CD4-positive, CD25-positive, alpha-beta regulatory T cell (primary cell): ENCODE measurements around the gene CACNA1B. TPM values are rescaled to one million over a fixed set of nuclear protein-coding genes. Genes with fewer than 3 reads are reported as not detected.
"Not testable (repeated sequence)": the region's sequence is repeated elsewhere in the genome, so short reads cannot be mapped to it uniquely, and the experiment has no call there.

Source experiments
- ATAC-seq, 2 donors: fragments of 150-1000 bp; cut with Tn5 transposase; one replicate each; pipeline ENCODE4 v1.10.0; 2021; ENCODE audit warnings: low read depth in 2 of 2, moderate number of reproducible peaks in 2 of 2, moderate library complexity in 1 of 2
- DNase-seq, 3 donors: peaks; one replicate each; pipeline versions ENCODE4 v3.0.0 to v3.0.0-alpha.2; 2012 to 2022; ENCODE audit warnings: mixed read lengths in 1 of 3
- H3K27ac ChIP-seq: one replicate; pipeline ENCODE4 v1.7.0; 2013; ENCODE audit warnings: mild to moderate bottlenecking, low read length; ENCODE audit not compliant: insufficient read depth, poor library complexity, severe bottlenecking
- H3K27me3 ChIP-seq: one replicate; pipeline ENCODE4 v1.7.0; 2013; ENCODE audit warnings: low read length; ENCODE audit not compliant: control insufficient read depth, insufficient read depth
- H3K36me3 ChIP-seq: one replicate; pipeline ENCODE4 v1.7.0; 2013; ENCODE audit warnings: mild to moderate bottlenecking, low read length, moderate library complexity; ENCODE audit not compliant: control insufficient read depth, insufficient read depth
- H3K4me1 ChIP-seq: 2 replicates; pipeline ENCODE4 v1.7.0; 2013; ENCODE audit warnings: mild to moderate bottlenecking, low read length; ENCODE audit not compliant: insufficient read depth, control insufficient read depth, poor library complexity, severe bottlenecking
- H3K4me3 ChIP-seq: one replicate; pipeline ENCODE4 v1.7.0; 2013; ENCODE audit warnings: low read depth, mild to moderate bottlenecking, low read length, moderate library complexity
- H3K9me3 ChIP-seq, 2 experiments: 1 replicate in 1 of 2; 2 replicates in 1 of 2; pipeline ENCODE4 v1.7.0; 2013; ENCODE audit warnings: low read length in 2 of 2, mild to moderate bottlenecking in 1 of 2, moderate library complexity in 1 of 2; ENCODE audit not compliant: control insufficient read depth in 2 of 2
- H3K27ac Mint-ChIP-seq, 3 donors: one replicate each; pipeline ENCODE4 v1.8.0; 2020 to 2022; ENCODE audit warnings: mild to moderate bottlenecking in 3 of 3, mixed read lengths in 3 of 3, moderate library complexity in 2 of 3
- H3K27me3 Mint-ChIP-seq: one replicate; pipeline ENCODE4 v1.8.0; 2022; ENCODE audit warnings: mild to moderate bottlenecking, mixed read lengths
- H3K36me3 Mint-ChIP-seq: one replicate; pipeline ENCODE4 v1.8.0; 2020; ENCODE audit warnings: mixed read lengths
- H3K4me1 Mint-ChIP-seq, 4 donors: one replicate each; pipeline ENCODE4 v1.8.0; 2020 to 2022; ENCODE audit warnings: mixed read lengths in 4 of 4, mild to moderate bottlenecking in 1 of 4
- H3K4me3 Mint-ChIP-seq, 4 donors: one replicate each; pipeline ENCODE4 v1.8.0; 2020 to 2022; ENCODE audit warnings: mild to moderate bottlenecking in 4 of 4, mixed read lengths in 4 of 4, moderate library complexity in 3 of 4
- H3K9me3 Mint-ChIP-seq, 7 donors: one replicate each; pipeline ENCODE4 v1.8.0; 2020 to 2022; ENCODE audit warnings: mixed read lengths in 7 of 7, mild to moderate bottlenecking in 3 of 7, moderate library complexity in 2 of 7
- polyA plus RNA-seq, 4 donors: library from polyadenylated mRNA; unstranded; fragments of 300-500 nt; fragmentation: Illumina TruSeq; gene quantifications; one replicate each; pipeline ENCODE4 v1.2.3, GENCODE V29; 2021
- total RNA-seq: library from RNA; stranded (reverse); gene quantifications from one replicate; pipeline ENCODE4 v1.2.3, GENCODE V29; 2022

Gene CACNA1B
- total and polyA plus RNA-seq, 5 donors from 2014 or later, result not detected

- not testable (repeated sequence) for H3K27ac ChIP-seq, H3K36me3 ChIP-seq, H3K9me3 ChIP-seq, H3K4me1 ChIP-seq, ATAC-seq, H3K27ac Mint-ChIP-seq, H3K36me3 Mint-ChIP-seq, H3K4me3 ChIP-seq, H3K9me3 Mint-ChIP-seq, H3K4me3 Mint-ChIP-seq, H3K27me3 Mint-ChIP-seq, DNase-seq, H3K27me3 ChIP-seq, H3K4me1 Mint-ChIP-seq
Measured at GRCh38 chr9:138132946-138133705, 255.5 kb downstream of the CACNA1B start.

DNA sequence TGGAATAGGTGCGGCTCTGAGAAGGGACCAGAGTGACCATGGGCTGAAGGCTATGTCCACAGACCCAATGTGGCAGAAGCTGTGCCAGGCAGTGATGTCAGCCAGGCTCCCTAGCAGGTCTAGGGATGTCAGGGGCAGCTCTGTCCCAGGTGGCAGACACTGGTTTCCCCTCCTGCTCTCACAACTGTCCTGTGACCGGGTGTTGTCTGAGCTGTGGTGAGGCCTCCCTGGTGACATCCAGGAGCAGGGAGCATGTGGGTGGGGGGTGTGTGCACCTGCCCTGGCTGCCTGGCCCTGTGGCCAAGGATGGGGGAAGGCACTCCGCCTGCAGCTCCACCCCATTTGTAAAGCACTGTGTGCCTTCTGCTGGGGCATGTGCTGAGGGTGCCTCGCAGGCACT is 257.0 kb downstream of the CACNA1B start:
- H3K4me3 ChIP-seq, H3K27ac Mint-ChIP-seq, H3K27ac ChIP-seq, H3K27me3 Mint-ChIP-seq, ATAC-seq, DNase-seq, H3K9me3 ChIP-seq, H3K9me3 Mint-ChIP-seq, H3K4me1 ChIP-seq, H3K36me3 ChIP-seq, H3K36me3 Mint-ChIP-seq, H3K4me3 Mint-ChIP-seq, H3K4me1 Mint-ChIP-seq, H3K27me3 ChIP-seq: not testable (repeated sequence)

DNA sequence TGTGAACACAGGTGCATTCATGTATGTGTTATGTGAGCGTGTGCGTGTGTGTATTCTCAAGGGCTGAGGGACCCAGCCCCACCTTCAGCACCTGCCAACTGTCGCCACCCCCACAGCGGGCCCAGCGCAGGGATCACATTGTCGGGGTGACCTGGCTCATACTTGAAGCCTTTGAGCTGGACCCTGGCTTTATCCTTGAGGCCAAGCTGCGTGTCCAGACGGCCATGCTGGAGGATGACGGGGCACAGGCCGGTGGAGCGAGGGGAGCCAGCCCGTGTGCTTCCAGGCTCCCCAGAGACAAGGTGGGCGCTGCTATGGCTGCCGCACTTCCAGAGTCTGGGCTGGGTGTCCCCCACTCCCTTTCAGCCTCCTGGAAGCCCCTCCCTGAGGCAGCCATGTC is 261.5 kb downstream of the CACNA1B start:
- H3K27me3 Mint-ChIP-seq, H3K27ac ChIP-seq, H3K9me3 ChIP-seq, H3K4me3 ChIP-seq, H3K27me3 ChIP-seq, H3K4me1 Mint-ChIP-seq, H3K27ac Mint-ChIP-seq, H3K4me3 Mint-ChIP-seq, H3K36me3 Mint-ChIP-seq, ATAC-seq, DNase-seq, H3K36me3 ChIP-seq, H3K4me1 ChIP-seq, H3K9me3 Mint-ChIP-seq: not testable (repeated sequence)

DNA sequence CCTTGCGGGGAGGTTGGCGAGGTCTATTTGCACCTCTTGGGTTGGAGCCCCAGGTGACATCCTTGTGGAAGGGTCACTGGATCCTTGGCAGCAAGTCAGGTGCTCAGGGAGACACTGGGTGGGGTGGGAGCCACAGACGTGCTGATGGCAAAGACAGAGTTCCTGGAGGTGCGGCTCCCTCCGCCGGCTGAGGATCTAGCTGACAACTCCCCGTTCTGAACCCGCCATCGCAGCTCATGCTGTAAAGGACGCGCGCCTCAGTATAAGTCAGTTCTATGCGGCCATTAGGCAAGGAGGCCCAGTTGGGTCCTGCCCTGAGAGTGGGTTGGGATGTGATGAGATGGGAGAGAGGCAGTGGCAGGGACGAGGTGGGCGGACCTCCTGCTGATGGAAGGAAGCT is 263.4 kb downstream of the CACNA1B start:
- H3K36me3 Mint-ChIP-seq, H3K9me3 Mint-ChIP-seq, H3K27ac Mint-ChIP-seq, H3K27ac ChIP-seq, DNase-seq, H3K4me1 Mint-ChIP-seq, H3K36me3 ChIP-seq, H3K27me3 ChIP-seq, H3K9me3 ChIP-seq, H3K27me3 Mint-ChIP-seq, H3K4me3 Mint-ChIP-seq, H3K4me3 ChIP-seq, ATAC-seq, H3K4me1 ChIP-seq: not testable (repeated sequence)

DNA sequence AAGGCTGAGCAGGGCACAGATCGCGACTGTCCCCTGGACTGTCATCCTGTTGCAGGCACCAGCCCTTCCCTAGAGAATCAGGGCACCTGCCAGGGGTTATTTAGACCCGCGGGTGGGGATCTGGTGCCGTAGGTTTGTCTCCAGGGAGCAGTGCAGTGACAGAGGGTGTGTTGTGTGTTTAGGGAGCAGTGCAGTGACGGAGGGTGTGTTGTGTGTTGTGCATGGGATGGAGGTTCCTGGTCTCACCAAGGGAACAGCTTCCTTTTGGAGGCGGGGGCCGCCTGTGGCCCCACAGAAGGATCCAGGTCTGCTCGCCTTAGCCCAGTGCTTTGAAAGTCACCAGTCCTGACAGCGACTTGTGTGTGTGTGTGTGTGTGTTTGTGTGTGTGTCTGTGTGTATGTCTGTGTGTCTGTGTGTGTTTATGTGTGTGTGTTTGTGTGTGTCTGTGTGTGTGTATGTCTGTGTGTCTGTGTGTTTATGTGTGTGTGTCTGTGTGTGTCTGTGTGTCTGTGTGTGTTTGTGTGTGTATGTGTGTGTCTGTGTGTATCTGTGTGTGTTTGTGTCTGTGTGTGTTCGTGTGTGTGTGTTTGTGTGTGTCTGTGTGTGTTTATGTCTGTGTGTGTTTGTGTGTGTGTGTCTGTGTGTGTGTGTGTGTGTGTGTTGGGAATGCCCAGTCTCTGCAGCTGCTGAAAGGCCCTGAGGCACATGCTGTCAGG is 265.1 kb downstream of the CACNA1B start:
- H3K27ac ChIP-seq, H3K4me1 ChIP-seq, H3K27me3 ChIP-seq, DNase-seq, ATAC-seq, H3K4me3 ChIP-seq, H3K36me3 ChIP-seq, H3K9me3 Mint-ChIP-seq, H3K27me3 Mint-ChIP-seq, H3K4me1 Mint-ChIP-seq, H3K4me3 Mint-ChIP-seq, H3K36me3 Mint-ChIP-seq, H3K9me3 ChIP-seq: not testable (repeated sequence)
- peak overlapping the region in 1 of 3 donors; percentile 17 for H3K27ac Mint-ChIP-seq

GRCh38 chr9:138143491-138143890 is 265.9 kb downstream of the CACNA1B start:
- H3K27me3 ChIP-seq, H3K4me1 ChIP-seq, H3K4me3 Mint-ChIP-seq, H3K36me3 ChIP-seq, H3K27me3 Mint-ChIP-seq, H3K4me3 ChIP-seq, H3K9me3 Mint-ChIP-seq, DNase-seq, H3K27ac Mint-ChIP-seq, H3K4me1 Mint-ChIP-seq, H3K9me3 ChIP-seq, ATAC-seq, H3K27ac ChIP-seq, H3K36me3 Mint-ChIP-seq: not testable (repeated sequence)

- ATAC-seq, H3K4me1 ChIP-seq, H3K4me3 Mint-ChIP-seq, H3K9me3 ChIP-seq, H3K9me3 Mint-ChIP-seq, H3K36me3 ChIP-seq, H3K4me3 ChIP-seq, H3K27me3 ChIP-seq, H3K27ac ChIP-seq, H3K27ac Mint-ChIP-seq, H3K27me3 Mint-ChIP-seq, H3K4me1 Mint-ChIP-seq, H3K36me3 Mint-ChIP-seq: not testable (repeated sequence)
- peak in 1 of 3 donors; percentile 27 for DNase-seq
Measured at GRCh38 chr9:138147556-138147955, 270.0 kb downstream of the CACNA1B start.
